DND-41 (cell line): ENCODE measurements around the gene SPTLC2.

Experiments
- ATAC-seq: fragments of 200-7000 bp; cut with Tn5 transposase; 3 replicates; pipeline ENCODE4 v1.9.1; 2021; ENCODE audit warnings: low read depth; ENCODE audit not compliant: insufficient read depth
- DNase-seq: peaks from one replicate; pipeline ENCODE4 v3.0.0-alpha.2; 2020
- H2AFZ ChIP-seq: 2 replicates; pipeline ENCODE4 v1.6.0; 2012; ENCODE audit warnings: low read depth, low read length
- H3K27ac ChIP-seq: 2 replicates; pipeline ENCODE4 v1.5.1; 2012; ENCODE audit warnings: low read length, inconsistent platforms
- H3K27me3 ChIP-seq: fragments of 200-600 bp; sonication (generic); 2 replicates; pipeline ENCODE4 v1.6.0; 2012; ENCODE audit warnings: low read length, mild to moderate bottlenecking, inconsistent platforms; ENCODE audit not compliant: insufficient read depth, poor library complexity
- H3K36me3 ChIP-seq: 2 replicates; pipeline ENCODE4 v1.5.1; 2012; ENCODE audit warnings: low read length, inconsistent platforms; ENCODE audit not compliant: insufficient read depth
- H3K4me1 ChIP-seq: 2 replicates; pipeline ENCODE4 v1.5.1; 2012; ENCODE audit warnings: mild to moderate bottlenecking, low read length; ENCODE audit not compliant: insufficient read depth
- H3K4me2 ChIP-seq: 2 replicates; pipeline ENCODE4 v1.6.0; 2012; ENCODE audit warnings: mild to moderate bottlenecking, moderate library complexity, low read length, inconsistent platforms; ENCODE audit not compliant: insufficient read depth
- H3K4me3 ChIP-seq, 2 experiments: fragments of 200-600 bp in 1 of 2; shearing (Covaris generic) in 1 of 2; 2 replicates each; pipeline ENCODE4 v1.5.1; 2012 to 2016; ENCODE audit warnings: inconsistent platforms in 2 of 2, low read length in 2 of 2, mild to moderate bottlenecking in 2 of 2, low read depth in 1 of 2, moderate library complexity in 1 of 2
- H3K79me2 ChIP-seq: 2 replicates; pipeline ENCODE4 v1.6.0; 2012; ENCODE audit warnings: low read length, inconsistent platforms; ENCODE audit not compliant: insufficient read depth
- H3K9ac ChIP-seq: 2 replicates; pipeline ENCODE4 v1.6.0; 2012; ENCODE audit warnings: low read depth, mild to moderate bottlenecking, inconsistent platforms, low read length, moderate library complexity
- H3K9me3 ChIP-seq: 2 replicates; pipeline ENCODE4 v1.5.1; 2012; ENCODE audit warnings: low read length, moderate library complexity, mild to moderate bottlenecking, inconsistent platforms; ENCODE audit not compliant: insufficient read depth, severe bottlenecking
- H4K20me1 ChIP-seq: 2 replicates; pipeline ENCODE4 v1.6.0; 2012; ENCODE audit warnings: low read length; ENCODE audit not compliant: insufficient read depth
- EZH2 ChIP-seq: IDR thresholded peaks from 3 replicates; pipeline ENCODE4 v1.6.1; 2012; ENCODE audit warnings: borderline replicate concordance, low read depth, mild to moderate bottlenecking, moderate library complexity, low read length, inconsistent platforms; ENCODE audit not compliant: severe bottlenecking
- TF ChIP-seq, protein P1 (sequence below): IDR thresholded peaks from 2 replicates; pipeline ENCODE4 v1.5.1; 2012; ENCODE audit warnings: borderline replicate concordance, low read length, moderate library complexity, mild to moderate bottlenecking; ENCODE audit not compliant: poor library complexity, severe bottlenecking; ENCODE audit errors: extremely low read depth

Gene SPTLC2

DNA sequence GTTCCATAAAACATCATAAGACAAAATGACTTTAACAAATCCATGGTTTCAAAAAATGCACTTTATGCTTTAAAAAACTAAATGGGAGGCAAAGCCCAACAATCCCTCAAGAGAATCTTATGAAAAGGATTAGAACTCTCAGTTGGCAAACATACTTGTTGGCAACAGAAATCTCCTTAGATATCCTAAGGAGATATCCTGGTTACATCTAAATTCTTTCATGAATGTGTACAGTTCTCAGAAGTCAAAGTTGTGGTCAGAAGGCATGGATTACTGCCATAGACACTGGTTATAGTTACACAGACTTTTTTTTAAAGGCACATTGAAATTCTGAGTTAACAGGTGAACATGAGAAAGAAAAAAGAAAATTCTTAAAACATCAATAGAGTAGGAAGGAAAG, 100.3 kb downstream of the SPTLC2 start:
- TF ChIP-seq, protein P1, sequence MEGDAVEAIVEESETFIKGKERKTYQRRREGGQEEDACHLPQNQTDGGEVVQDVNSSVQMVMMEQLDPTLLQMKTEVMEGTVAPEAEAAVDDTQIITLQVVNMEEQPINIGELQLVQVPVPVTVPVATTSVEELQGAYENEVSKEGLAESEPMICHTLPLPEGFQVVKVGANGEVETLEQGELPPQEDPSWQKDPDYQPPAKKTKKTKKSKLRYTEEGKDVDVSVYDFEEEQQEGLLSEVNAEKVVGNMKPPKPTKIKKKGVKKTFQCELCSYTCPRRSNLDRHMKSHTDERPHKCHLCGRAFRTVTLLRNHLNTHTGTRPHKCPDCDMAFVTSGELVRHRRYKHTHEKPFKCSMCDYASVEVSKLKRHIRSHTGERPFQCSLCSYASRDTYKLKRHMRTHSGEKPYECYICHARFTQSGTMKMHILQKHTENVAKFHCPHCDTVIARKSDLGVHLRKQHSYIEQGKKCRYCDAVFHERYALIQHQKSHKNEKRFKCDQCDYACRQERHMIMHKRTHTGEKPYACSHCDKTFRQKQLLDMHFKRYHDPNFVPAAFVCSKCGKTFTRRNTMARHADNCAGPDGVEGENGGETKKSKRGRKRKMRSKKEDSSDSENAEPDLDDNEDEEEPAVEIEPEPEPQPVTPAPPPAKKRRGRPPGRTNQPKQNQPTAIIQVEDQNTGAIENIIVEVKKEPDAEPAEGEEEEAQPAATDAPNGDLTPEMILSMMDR: no peak
- TF ChIP-seq EZH2: no peak
- peaks cover 60% of the 10 kb centered on the region for H3K36me3 ChIP-seq

DNA sequence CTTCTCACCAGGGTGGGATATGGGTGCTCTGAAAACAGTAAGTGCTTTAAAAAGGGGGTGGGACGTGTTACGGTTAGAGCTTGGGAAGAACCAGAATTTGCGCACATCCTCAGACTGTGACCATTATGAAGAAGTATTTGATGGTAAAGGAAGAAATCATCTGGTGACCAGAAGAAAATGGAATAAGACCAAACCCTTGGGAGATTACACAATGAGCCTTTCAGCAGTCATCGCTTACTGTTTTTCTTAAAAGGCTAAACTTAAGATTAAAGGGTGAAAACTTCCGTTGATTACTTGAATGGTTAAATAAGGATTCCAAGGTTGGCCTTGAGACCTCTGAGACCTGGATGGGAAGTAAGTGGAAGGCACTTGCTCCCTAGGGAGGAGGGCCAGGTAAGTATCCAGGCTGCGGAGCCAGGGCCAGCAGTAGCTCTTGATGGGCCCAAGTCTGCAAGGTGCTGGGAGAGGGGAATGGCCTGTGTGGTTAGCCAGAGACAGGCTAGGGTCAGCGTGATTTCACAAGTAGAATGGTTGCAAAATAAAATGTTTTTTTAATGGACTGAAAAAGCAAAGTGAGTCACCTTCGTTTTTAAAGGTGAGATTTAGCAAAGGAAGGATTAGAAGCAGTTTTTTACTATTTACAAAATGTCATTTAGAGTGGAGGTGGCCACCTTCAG, 104.8 kb downstream of the SPTLC2 start:
- H3K79me2 ChIP-seq: no peaks in the 10 kb centered on the region
- no peak overlapping the region for H2AFZ ChIP-seq
- no peaks in the 10 kb centered on the region for H3K4me1 ChIP-seq
- H3K4me2 ChIP-seq: no peak overlapping the region
- H3K36me3 ChIP-seq: peaks cover 26% of the 10 kb centered on the region
- H3K9me3 ChIP-seq: no peaks in the 10 kb centered on the region
- no peak for DNase-seq
- no peak for ATAC-seq
- no peaks in the 10 kb centered on the region for H4K20me1 ChIP-seq
- H3K4me3 ChIP-seq: no peak overlapping the region
- no peaks in the 10 kb centered on the region for H3K27me3 ChIP-seq
- H3K27ac ChIP-seq: no peak overlapping the region
- no peak overlapping the region for H3K9ac ChIP-seq
- TF ChIP-seq, protein P1: no peak
- no peak for TF ChIP-seq EZH2

More for the DNA sequence above, 100.3 kb downstream of the SPTLC2 start:
- H3K9ac ChIP-seq: no peak overlapping the region
- no peak for DNase-seq
- H3K4me1 ChIP-seq: no peaks in the 10 kb centered on the region
- H3K27ac ChIP-seq: no peak overlapping the region
- no peaks in the 10 kb centered on the region for H3K79me2 ChIP-seq
- H3K27me3 ChIP-seq: no peaks in the 10 kb centered on the region
- no peak overlapping the region for H3K4me2 ChIP-seq
- H3K4me3 ChIP-seq: no peak overlapping the region
- no peak overlapping the region for H2AFZ ChIP-seq
- no peak for ATAC-seq
- no peaks in the 10 kb centered on the region for H3K9me3 ChIP-seq
- H4K20me1 ChIP-seq: no peaks in the 10 kb centered on the region

DNA sequence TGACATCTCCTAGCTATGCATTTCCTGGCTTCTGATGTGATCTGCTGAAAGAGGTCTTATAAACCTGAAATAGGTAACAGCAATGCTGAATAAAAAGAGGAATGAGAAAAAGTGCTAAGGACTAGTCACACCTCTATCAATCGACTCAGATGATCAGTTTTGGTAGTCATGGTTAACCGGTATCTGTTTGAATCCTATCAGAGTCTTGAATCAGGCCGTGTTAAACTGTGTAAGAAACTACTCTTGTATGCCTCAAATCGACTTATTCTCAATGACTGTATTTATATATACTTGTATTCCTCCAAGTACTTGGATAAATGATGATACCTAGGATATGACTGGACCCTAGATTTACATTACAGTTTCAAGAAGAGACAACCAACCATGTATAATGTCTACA, 107.1 kb downstream of the SPTLC2 start:
- Histone ChIP-seq H3K27me3 (no peaks in the 10 kb centered on the region), H3K36me3 (peaks cover 26% of the 10 kb centered on the region), H3K79me2 (no peaks in the 10 kb centered on the region), H3K4me2 (no peak overlapping the region), H3K9me3 (no peaks in the 10 kb centered on the region), H3K4me1 (no peaks in the 10 kb centered on the region), H2AFZ (no peak overlapping the region), H3K27ac (no peak overlapping the region), H3K4me3 (no peak overlapping the region), H4K20me1 (no peaks in the 10 kb centered on the region), H3K9ac (no peak overlapping the region)
- no peak for ATAC-seq
- no peak for TF ChIP-seq EZH2
- TF ChIP-seq, protein P1: no peak
- DNase-seq: no peak
